ENCODE measurements around the gene CDH1.

CDH1 gene

DNA sequence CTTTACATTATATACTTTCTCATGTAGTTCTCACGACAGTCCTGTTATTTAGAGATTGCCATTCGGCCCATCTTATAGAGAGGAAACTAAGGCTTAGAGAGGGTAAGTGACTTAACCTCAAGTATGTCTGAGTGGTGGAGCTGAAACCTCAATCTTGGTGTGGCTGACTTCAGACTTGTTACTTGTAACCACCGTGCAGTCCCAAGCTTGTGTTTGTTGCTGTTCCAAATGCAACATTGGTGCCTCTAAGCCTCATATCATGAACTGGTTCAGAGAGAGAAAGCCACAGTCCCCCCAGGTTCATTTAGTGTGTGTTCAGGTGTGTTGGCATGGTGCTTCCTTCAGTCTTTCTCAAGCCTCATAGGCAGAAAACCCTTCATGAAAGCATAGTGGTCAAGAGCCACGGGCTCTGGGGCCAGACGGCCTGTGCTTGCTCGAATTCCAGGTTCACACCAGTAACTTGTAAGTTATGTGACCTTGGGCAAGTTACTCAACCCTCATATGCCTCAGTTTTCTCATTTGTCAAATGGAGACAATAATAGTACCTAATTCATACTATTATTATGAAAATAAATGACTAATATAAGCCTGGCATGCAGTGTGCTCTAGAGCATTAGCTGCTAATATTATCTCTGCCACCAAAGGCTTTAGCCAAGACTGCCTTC lies 39.9 kb downstream of the CDH1 start:
- no peak for TF ChIP-seq CREB1 (IDR thresholded peaks at IDR 0.05; ENCODE audit: low read depth)

DNA sequence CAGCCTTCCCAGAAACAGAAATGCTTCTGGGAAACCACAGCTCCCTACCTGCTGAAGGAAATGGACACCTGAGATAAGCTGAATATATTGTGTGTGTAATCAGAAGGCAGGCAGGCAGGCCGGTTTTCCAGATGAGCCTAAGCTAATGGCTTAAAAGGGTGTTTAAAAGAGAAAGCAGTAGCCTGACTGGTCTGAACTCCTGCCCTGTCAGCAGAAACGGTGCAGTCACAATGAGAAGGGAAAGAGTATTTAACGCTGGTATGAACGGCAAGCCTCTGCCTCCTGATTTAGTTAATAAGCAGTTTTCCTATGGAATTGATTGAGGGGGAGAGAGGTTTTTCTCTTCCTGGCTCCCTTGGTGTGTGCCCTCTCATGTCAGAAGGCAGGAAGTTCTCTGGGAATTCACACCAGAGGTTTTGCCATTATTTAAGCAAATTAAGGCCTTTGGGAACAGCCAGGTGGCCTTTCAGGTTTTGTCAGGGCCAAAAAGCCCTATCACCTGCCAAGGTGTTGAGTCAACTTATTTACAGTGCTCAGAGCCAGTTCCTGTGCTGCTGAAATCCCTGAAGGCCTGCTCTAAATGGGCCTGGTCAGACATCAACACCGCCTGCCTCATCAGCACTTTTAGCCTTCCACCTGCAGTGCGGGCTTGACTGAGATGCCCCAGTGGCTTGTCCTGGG lies 41.6 kb downstream of the CDH1 start:
- TF ChIP-seq, protein P1, sequence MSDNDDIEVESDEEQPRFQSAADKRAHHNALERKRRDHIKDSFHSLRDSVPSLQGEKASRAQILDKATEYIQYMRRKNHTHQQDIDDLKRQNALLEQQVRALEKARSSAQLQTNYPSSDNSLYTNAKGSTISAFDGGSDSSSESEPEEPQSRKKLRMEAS (IDR thresholded peaks at IDR 0.05), result 0 out of 2 replicates have a peak, but pooled peaks have one; percentile 9
- no peak for TF ChIP-seq YY1 (IDR thresholded peaks at IDR 0.05; ENCODE audit: low read depth)
- peak; percentile 23; the same call in 1 of the 2 replicates for TF ChIP-seq NFIC (IDR thresholded peaks at IDR 0.05)
- no peak for TF ChIP-seq CREB1 (IDR thresholded peaks at IDR 0.05; ENCODE audit: low read depth)
- 0 out of 2 replicates have a peak, but pooled peaks have one; percentile 15 for TF ChIP-seq TEAD4 (IDR thresholded peaks at IDR 0.05)

DNA sequence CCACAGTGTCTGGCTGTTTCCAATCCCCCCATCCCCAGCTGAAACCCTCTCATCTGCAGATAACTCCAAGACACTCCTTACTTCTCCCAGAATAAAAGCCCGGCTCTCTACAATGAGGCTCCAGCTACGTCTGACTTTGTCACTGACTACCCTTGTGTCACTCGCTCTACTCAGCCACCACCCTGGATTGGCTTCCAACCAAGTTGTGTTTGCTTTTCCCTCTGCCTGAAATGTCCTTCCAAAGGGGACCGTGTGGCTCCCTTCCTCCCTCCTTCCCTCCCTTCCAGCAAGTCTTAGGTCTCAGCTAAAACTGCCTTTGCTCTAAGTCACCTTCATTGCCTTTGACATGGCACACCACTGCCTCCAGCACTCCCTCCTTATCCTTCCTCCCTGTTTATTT lies 42.8 kb downstream of the CDH1 start:
- TF ChIP-seq TEAD4 (IDR thresholded peaks at IDR 0.05), result no peak
- no peak for TF ChIP-seq ZBTB7A (IDR thresholded peaks at IDR 0.05; ENCODE audit: low read depth)
- TF ChIP-seq, protein P2, sequence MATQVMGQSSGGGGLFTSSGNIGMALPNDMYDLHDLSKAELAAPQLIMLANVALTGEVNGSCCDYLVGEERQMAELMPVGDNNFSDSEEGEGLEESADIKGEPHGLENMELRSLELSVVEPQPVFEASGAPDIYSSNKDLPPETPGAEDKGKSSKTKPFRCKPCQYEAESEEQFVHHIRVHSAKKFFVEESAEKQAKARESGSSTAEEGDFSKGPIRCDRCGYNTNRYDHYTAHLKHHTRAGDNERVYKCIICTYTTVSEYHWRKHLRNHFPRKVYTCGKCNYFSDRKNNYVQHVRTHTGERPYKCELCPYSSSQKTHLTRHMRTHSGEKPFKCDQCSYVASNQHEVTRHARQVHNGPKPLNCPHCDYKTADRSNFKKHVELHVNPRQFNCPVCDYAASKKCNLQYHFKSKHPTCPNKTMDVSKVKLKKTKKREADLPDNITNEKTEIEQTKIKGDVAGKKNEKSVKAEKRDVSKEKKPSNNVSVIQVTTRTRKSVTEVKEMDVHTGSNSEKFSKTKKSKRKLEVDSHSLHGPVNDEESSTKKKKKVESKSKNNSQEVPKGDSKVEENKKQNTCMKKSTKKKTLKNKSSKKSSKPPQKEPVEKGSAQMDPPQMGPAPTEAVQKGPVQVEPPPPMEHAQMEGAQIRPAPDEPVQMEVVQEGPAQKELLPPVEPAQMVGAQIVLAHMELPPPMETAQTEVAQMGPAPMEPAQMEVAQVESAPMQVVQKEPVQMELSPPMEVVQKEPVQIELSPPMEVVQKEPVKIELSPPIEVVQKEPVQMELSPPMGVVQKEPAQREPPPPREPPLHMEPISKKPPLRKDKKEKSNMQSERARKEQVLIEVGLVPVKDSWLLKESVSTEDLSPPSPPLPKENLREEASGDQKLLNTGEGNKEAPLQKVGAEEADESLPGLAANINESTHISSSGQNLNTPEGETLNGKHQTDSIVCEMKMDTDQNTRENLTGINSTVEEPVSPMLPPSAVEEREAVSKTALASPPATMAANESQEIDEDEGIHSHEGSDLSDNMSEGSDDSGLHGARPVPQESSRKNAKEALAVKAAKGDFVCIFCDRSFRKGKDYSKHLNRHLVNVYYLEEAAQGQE (IDR thresholded peaks at IDR 0.05; ENCODE audit: low read depth), result no peak
- TF ChIP-seq TAF1 (IDR thresholded peaks at IDR 0.05; ENCODE audit: low read depth), result no peak
- no peak for TF ChIP-seq CEBPB (IDR thresholded peaks at IDR 0.05)
- no peak for TF ChIP-seq FOXM1 (IDR thresholded peaks at IDR 0.05; ENCODE audit: borderline replicate concordance, low read depth)
- TF ChIP-seq EGR1 (IDR thresholded peaks at IDR 0.05), result no peak
- no peak for TF ChIP-seq CREB1 (IDR thresholded peaks at IDR 0.05; ENCODE audit: low read depth)
- TF ChIP-seq RAD21 (IDR thresholded peaks at IDR 0.05; ENCODE audit: low read depth), result no peak
- no peak for TF ChIP-seq EP300 (IDR thresholded peaks at IDR 0.05; ENCODE audit: borderline replicate concordance)
- TF ChIP-seq NFIC (IDR thresholded peaks at IDR 0.05), result no peak
- TF ChIP-seq YY1 (IDR thresholded peaks at IDR 0.05; ENCODE audit: low read depth), result no peak
- TF ChIP-seq, protein P3, sequence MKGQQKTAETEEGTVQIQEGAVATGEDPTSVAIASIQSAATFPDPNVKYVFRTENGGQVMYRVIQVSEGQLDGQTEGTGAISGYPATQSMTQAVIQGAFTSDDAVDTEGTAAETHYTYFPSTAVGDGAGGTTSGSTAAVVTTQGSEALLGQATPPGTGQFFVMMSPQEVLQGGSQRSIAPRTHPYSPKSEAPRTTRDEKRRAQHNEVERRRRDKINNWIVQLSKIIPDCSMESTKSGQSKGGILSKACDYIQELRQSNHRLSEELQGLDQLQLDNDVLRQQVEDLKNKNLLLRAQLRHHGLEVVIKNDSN (IDR thresholded peaks at IDR 0.05), result no peak
- TF ChIP-seq TCF12 (IDR thresholded peaks at IDR 0.05; ENCODE audit: low read depth), result no peak
- TF ChIP-seq, protein P1 (IDR thresholded peaks at IDR 0.05), result no peak

DNA sequence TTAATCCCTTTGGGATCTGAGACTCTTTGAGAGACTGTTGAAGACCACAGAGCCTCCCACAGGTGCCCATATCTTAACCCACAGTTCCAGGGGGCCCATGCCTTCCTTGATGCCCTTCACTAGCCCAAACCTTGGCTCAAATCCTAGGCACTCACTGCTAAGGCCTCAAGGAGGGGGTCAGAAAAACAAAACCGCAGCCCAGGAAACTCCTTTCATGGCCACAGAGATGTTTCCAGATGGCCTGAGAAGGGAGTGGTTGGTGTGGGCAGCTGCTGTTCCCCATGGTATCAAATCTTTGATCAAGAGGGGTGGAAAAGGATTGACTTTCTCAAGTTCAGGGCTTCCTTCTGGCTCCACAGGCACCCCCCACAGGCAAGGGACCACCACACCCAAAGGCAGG lies 44.7 kb downstream of the CDH1 start:
- TF ChIP-seq FOXM1 (IDR thresholded peaks at IDR 0.05; ENCODE audit: borderline replicate concordance, low read depth) (no peak), EP300 (IDR thresholded peaks at IDR 0.05; ENCODE audit: borderline replicate concordance) (no peak), NFIC (IDR thresholded peaks at IDR 0.05) (no peak), TAF1 (IDR thresholded peaks at IDR 0.05; ENCODE audit: low read depth) (no peak)
- TF ChIP-seq, protein P2 (IDR thresholded peaks at IDR 0.05; ENCODE audit: low read depth), result no peak

DNA sequence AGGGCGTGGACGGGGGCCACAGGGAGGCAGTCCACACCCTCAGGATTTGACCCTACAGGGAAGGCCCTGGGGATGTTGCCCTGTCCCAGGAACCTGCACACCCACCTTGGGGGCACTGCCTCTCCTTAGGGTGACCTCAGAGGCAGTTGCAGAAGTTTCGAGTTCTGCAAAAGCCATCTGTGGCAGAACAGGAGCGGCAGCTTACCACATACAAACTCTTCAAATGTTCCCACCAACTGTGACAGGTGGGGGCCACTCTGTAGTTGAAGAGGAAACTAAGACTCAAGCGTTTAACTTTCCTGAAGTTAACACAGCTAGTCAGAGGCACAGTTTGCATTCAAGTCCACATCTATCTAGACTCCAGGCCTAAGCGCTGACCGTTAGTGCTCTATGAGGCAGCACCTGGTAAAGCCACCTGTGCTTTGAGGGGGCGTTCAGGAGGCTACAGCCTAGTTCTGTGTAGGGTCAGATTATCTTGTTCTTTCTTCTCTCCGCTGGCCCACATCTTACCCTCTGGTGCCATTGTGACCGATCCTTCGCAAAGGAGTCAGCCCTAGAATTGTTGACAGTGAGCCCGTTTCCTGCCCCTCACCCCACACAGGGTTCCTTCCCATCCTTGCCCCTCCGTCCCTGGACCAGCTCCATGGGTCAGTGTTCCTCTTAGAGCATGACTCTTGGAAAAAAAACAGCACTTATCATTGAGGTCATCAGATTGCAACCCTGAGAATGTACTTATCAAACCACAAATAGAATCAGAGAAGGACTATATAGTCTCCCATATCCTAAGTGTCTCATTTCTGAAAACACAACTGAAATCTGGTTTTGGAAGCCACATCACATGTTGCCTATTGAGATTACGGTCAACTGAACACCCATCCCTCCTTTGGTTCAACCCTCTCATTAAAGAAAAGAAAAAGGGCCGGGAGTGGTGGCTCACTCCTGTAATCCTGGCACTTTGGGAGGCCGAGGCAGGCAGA lies 45.4 kb downstream of the CDH1 start:
- no peak for TF ChIP-seq TAF1 (IDR thresholded peaks at IDR 0.05; ENCODE audit: low read depth)
- no peak for TF ChIP-seq CREB1 (IDR thresholded peaks at IDR 0.05; ENCODE audit: low read depth)
- no peak for TF ChIP-seq NFIC (IDR thresholded peaks at IDR 0.05)
- TF ChIP-seq, protein P1 (IDR thresholded peaks at IDR 0.05), result no peak
- no peak for TF ChIP-seq TEAD4 (IDR thresholded peaks at IDR 0.05)
- TF ChIP-seq, protein P3 (IDR thresholded peaks at IDR 0.05), result no peak
- no peak for TF ChIP-seq FOXM1 (IDR thresholded peaks at IDR 0.05; ENCODE audit: borderline replicate concordance, low read depth)
- TF ChIP-seq CEBPB (IDR thresholded peaks at IDR 0.05), result no peak
- TF ChIP-seq RAD21 (IDR thresholded peaks at IDR 0.05; ENCODE audit: low read depth), result no peak
- no peak for TF ChIP-seq EGR1 (IDR thresholded peaks at IDR 0.05)
- TF ChIP-seq, protein P2 (IDR thresholded peaks at IDR 0.05; ENCODE audit: low read depth), result no peak
- TF ChIP-seq TCF12 (IDR thresholded peaks at IDR 0.05; ENCODE audit: low read depth), result no peak
- TF ChIP-seq YY1 (IDR thresholded peaks at IDR 0.05; ENCODE audit: low read depth), result no peak
- TF ChIP-seq ZBTB7A (IDR thresholded peaks at IDR 0.05; ENCODE audit: low read depth), result no peak
- TF ChIP-seq EP300 (IDR thresholded peaks at IDR 0.05; ENCODE audit: borderline replicate concordance), result no peak

Data from Ishikawa (cell line).